GM21447 (cell line): ENCODE data around the gene GUSB.

Source experiments
- ATAC-seq: cut with Tn5 transposase; IDR thresholded peaks from one replicate; pipeline ENCODE4 v1.9.1; 2021; ENCODE audit not compliant: unreplicated experiment

Gene GUSB

GRCh38 chr7:65931685-65932084 lies 50.3 kb downstream of the GUSB start:
- ATAC-seq: no peak

- ATAC-seq: no peak
These were observed 54.2 kb downstream of the GUSB start for GRCh38 chr7:65927489-65928448.

GRCh38 chr7:65926588-65926987 lies 55.4 kb downstream of the GUSB start:
- ATAC-seq: no peak

GRCh38 chr7:65925040-65925439 lies 57.0 kb downstream of the GUSB start:
- ATAC-seq: no peak

GRCh38 chr7:65924193-65924592 lies 57.8 kb downstream of the GUSB start:
- no peak for ATAC-seq

- ATAC-seq: no peak
These were observed 58.7 kb downstream of the GUSB start for GRCh38 chr7:65923316-65923715.

- ATAC-seq: peak; percentile 62
These were observed 65.9 kb downstream of the GUSB start for GRCh38 chr7:65915921-65916657.

GRCh38 chr7:65912237-65912636 lies 69.8 kb downstream of the GUSB start:
- ATAC-seq: no peak
